SK-N-SH (cell line): ENCODE measurements around the gene FNDC11. TPM values are rescaled to one million over a fixed set of nuclear protein-coding genes. Genes with fewer than 3 reads are reported as not detected.

ENCODE experiments used
- CTCF ChIA-PET: fragments of 300-600, 350-600 bp; formaldehyde crosslinking; extraction: SDS; loops from one replicate; lab custom pipeline; 2021; lab: Yijun Ruan, JAX
- POLR2A ChIA-PET: fragments of 350-600 bp; sonication (Branson Sonifier 250); formaldehyde crosslinking; extraction: SDS; loops from one replicate; lab custom pipeline; 2020; ENCODE audit warnings: antibody characterized with exemption, inconsistent platforms; lab: Yijun Ruan, JAX
- DNase-seq: peaks from one replicate; pipeline ENCODE4 v3.0.0; 2012
- H2AFZ ChIP-seq: fragments of 200-600 bp; sonication (generic); 2 replicates; pipeline ENCODE4 v1.8.1; 2016; ENCODE audit warnings: antibody characterized with exemption, mild to moderate bottlenecking, low read depth
- H3F3A ChIP-seq: fragments of 200-600 bp; sonication (generic); replicated peaks from 2 replicates; pipeline ENCODE3; 2016; ENCODE audit warnings: antibody characterized with exemption, mild to moderate bottlenecking; ENCODE audit not compliant: insufficient read depth
- H3K27ac ChIP-seq, 2 experiments: fragments of 200-500 bp in 1 of 2; fragments of 200-600 bp in 1 of 2; sonication (Bioruptor generic) in 1 of 2; sonication (generic), shearing (Covaris generic) in 1 of 2; 2 replicates each; pipeline versions ENCODE4 v1.5.1 to v1.6.1; 2014 to 2016; ENCODE audit warnings: low read depth in 2 of 2, inconsistent platforms in 1 of 2, low read length in 1 of 2, mild to moderate bottlenecking in 1 of 2, mixed read lengths in 1 of 2
- H3K27me3 ChIP-seq: fragments of 200-600 bp; sonication (generic), shearing (Covaris generic); 2 replicates; pipeline ENCODE4 v1.6.1; 2016; ENCODE audit warnings: mixed run types; ENCODE audit not compliant: insufficient read depth
- H3K36me3 ChIP-seq, 2 experiments: fragments of 200-500 bp in 1 of 2; fragments of 200-600 bp in 1 of 2; sonication (Bioruptor generic) in 1 of 2; sonication (generic) in 1 of 2; replicated peaks in 1 of 2; 2 replicates each; pipeline versions ENCODE3 to v1.5.1; 2014 to 2016; ENCODE audit warnings: low read length in 1 of 2, mild to moderate bottlenecking in 1 of 2; ENCODE audit not compliant: insufficient read depth in 2 of 2, control insufficient read depth in 1 of 2
- H3K4me1 ChIP-seq, 2 experiments: fragments of 200-500 bp in 1 of 2; fragments of 200-600 bp in 1 of 2; sonication (Bioruptor generic) in 1 of 2; sonication (generic), shearing (Covaris generic) in 1 of 2; 2 replicates each; pipeline versions ENCODE4 v1.5.1 to v1.6.1; 2014 to 2016; ENCODE audit warnings: low read depth in 1 of 2, low read length in 1 of 2, mixed run types in 1 of 2; ENCODE audit not compliant: insufficient read depth in 2 of 2, control insufficient read depth in 1 of 2
- H3K4me2 ChIP-seq: fragments of 200-600 bp; sonication (generic), shearing (Covaris generic); 2 replicates; pipeline ENCODE4 v1.6.1; 2017; ENCODE audit warnings: mixed run types
- H3K4me3 ChIP-seq, 2 experiments: fragments of 200-500 bp in 1 of 2; fragments of 200-600 bp in 1 of 2; sonication (Bioruptor generic) in 1 of 2; sonication (generic), shearing (Covaris generic) in 1 of 2; 2 replicates each; pipeline versions ENCODE4 v1.5.1 to v1.8.1; 2014 to 2016; ENCODE audit warnings: low read depth in 2 of 2, inconsistent platforms in 1 of 2, low read length in 1 of 2, mild to moderate bottlenecking in 1 of 2, mixed read lengths in 1 of 2, moderate library complexity in 1 of 2
- H3K79me2 ChIP-seq: fragments of 200-600 bp; sonication (generic); 2 replicates; pipeline ENCODE4 v1.8.1; 2017; ENCODE audit warnings: mild to moderate bottlenecking; ENCODE audit not compliant: insufficient read depth
- H3K9ac ChIP-seq: fragments of 200-600 bp; sonication (generic); 2 replicates; pipeline ENCODE4 v1.6.1; 2017; ENCODE audit warnings: mixed run types
- H3K9me2 ChIP-seq: fragments of 200-600 bp; sonication (generic); 2 replicates; pipeline ENCODE4 v1.6.1; 2017; ENCODE audit warnings: mixed run types
- H3K9me3 ChIP-seq: fragments of 200-600 bp; sonication (generic); 2 replicates; pipeline ENCODE4 v1.6.1; 2017; ENCODE audit warnings: mixed run types, mild to moderate bottlenecking, moderate library complexity
- H4K20me1 ChIP-seq: fragments of 200-600 bp; sonication (generic); 2 replicates; pipeline ENCODE4 v1.6.1; 2017; ENCODE audit warnings: mild to moderate bottlenecking, mixed run types; ENCODE audit not compliant: insufficient read depth
- CTCF ChIP-seq: fragments of 200-600 bp; sonication (generic); IDR thresholded peaks from 2 replicates; pipeline ENCODE4 v1.6.1; 2017; ENCODE audit warnings: antibody characterized with exemption, mild to moderate bottlenecking, moderate library complexity
- EP300 ChIP-seq, 2 experiments: IDR thresholded peaks; 2 replicates each; pipeline versions ENCODE4 v1.4.0 to v1.6.1; 2012; ENCODE audit warnings: borderline replicate concordance in 1 of 2, low read depth in 1 of 2, low read length in 1 of 2
- EZH2phosphoT487 ChIP-seq: fragments of 200-600 bp; sonication (generic); IDR thresholded peaks from 2 replicates; pipeline ENCODE4 v1.6.1; 2017; ENCODE audit warnings: low read depth, mixed run types, mild to moderate bottlenecking, antibody characterized with exemption, moderate library complexity, borderline replicate concordance
- FOXM1 ChIP-seq: IDR thresholded peaks from 2 replicates; pipeline ENCODE4 v1.4.0; 2012; ENCODE audit warnings: low read depth, mild to moderate bottlenecking
- GABPA ChIP-seq: IDR thresholded peaks from 2 replicates; pipeline ENCODE4 v1.4.0; 2012; ENCODE audit warnings: low read depth, mild to moderate bottlenecking
- GATA2 ChIP-seq: sonication (generic); formaldehyde crosslinking; IDR thresholded peaks from 2 replicates; pipeline ENCODE4 v1.5.0; 2020; ENCODE audit warnings: mild to moderate bottlenecking, missing genetic modification reagents
- MAX ChIP-seq: IDR thresholded peaks from 2 replicates; pipeline ENCODE4 v1.4.0; 2012; ENCODE audit warnings: low read depth
- MEF2A ChIP-seq: IDR thresholded peaks from 2 replicates; pipeline ENCODE4 v1.4.0; 2012; ENCODE audit warnings: low read depth, borderline replicate concordance
- PBX3 ChIP-seq: IDR thresholded peaks from 2 replicates; pipeline ENCODE4; 2012
- RAD21 ChIP-seq: IDR thresholded peaks from 2 replicates; pipeline ENCODE4 v1.6.1; 2012; ENCODE audit warnings: mild to moderate bottlenecking, low read length
- RCOR1 ChIP-seq: fragments of 150-350 bp; IDR thresholded peaks from 2 replicates; pipeline ENCODE4 v1.6.1; 2017; ENCODE audit warnings: antibody characterized with exemption, low read length
- REST ChIP-seq: IDR thresholded peaks from 2 replicates; pipeline ENCODE4 v1.6.1; 2012; ENCODE audit warnings: mild to moderate bottlenecking, low read depth, low read length, moderate library complexity
- RFX5 ChIP-seq: IDR thresholded peaks from 2 replicates; pipeline ENCODE4 v1.6.1; 2012; ENCODE audit warnings: mild to moderate bottlenecking, improper control_type of control experiment, low read length
- SIN3A ChIP-seq: IDR thresholded peaks from 2 replicates; pipeline ENCODE4 v1.6.1; 2012; ENCODE audit warnings: low read depth, mild to moderate bottlenecking, low read length, moderate library complexity, borderline replicate concordance
- TAF1 ChIP-seq: IDR thresholded peaks from 2 replicates; pipeline ENCODE4 v1.6.1; 2012; ENCODE audit warnings: low read depth, mild to moderate bottlenecking, low read length, moderate library complexity, borderline replicate concordance
- USF1 ChIP-seq: IDR thresholded peaks from 2 replicates; pipeline ENCODE4 v1.4.0; 2012; ENCODE audit warnings: low read depth, borderline replicate concordance
- YY1 ChIP-seq: IDR thresholded peaks from 2 replicates; pipeline ENCODE4 v1.4.0; 2012; ENCODE audit warnings: low read depth, mild to moderate bottlenecking
- ZBTB33 ChIP-seq: IDR thresholded peaks from 2 replicates; pipeline ENCODE4 v1.4.0; 2012; ENCODE audit warnings: low read depth, borderline replicate concordance
- WGBS: methylation state at CpG from one replicate; pipeline ENCODE4 v1.1.6; 2017; ENCODE audit warnings: low lambda C conversion rate; 5-methylcytosine and 5-hydroxymethylcytosine counted together
- polyA plus RNA-seq, 3 experiments: library from polyadenylated mRNA; depleted of rRNA; stranded (reverse); fragments of >200 nt; gene quantifications; 2 replicates each; pipeline ENCODE4 v1.2.3, GENCODE V29; 2012

FNDC11 gene
- polyA plus RNA-seq, 1 of the 3 experiments (the other 2 are of a cell fraction): 5.5 TPM

- WGBS: 86% methylated on average over 32 of the region's 33 CpGs
- no peak overlapping the region for H3K4me2 ChIP-seq
- no peaks in the 10 kb centered on the region for H3K9me2 ChIP-seq
- no peak for DNase-seq
- H3K36me3 ChIP-seq: no peaks in the 10 kb centered on the region
- ChIA-PET CTCF (interaction anchor here (0.6 to 2.0 kb wide), 3 partner anchors 8 to 13 kb away, joined by 3 to 9 read pairs (median 5); partner anchors contain the start of gene PPDPF), POLR2A (no interaction called here)
- H3K79me2 ChIP-seq: no peaks in the 10 kb centered on the region
- peaks cover 0 to 4% of the 10 kb centered on the region in 2 experiments; a peak in 1 of 4 replicates for H3K4me1 ChIP-seq
- H3F3A ChIP-seq: no peaks in the 10 kb centered on the region
- H3K27me3 ChIP-seq: no peaks in the 10 kb centered on the region
- H3K9me3 ChIP-seq: no peaks in the 10 kb centered on the region
- no peaks in the 10 kb centered on the region for H4K20me1 ChIP-seq
- no peak overlapping the region for H3K27ac ChIP-seq
- H2AFZ ChIP-seq: no peak overlapping the region
- no peak for TF ChIP-seq FOXM1
- no peak for TF ChIP-seq CTCF
- TF ChIP-seq GATA2 (CRISPR knock-in tag): no peak
- no peak for TF ChIP-seq PBX3
- TF ChIP-seq EP300 (IDR thresholded peaks at IDR 0.05; ENCODE audit: borderline replicate concordance in 1 of 2, low read depth in 1 of 2, low read length in 1 of 2): no peak
- TF ChIP-seq REST: no peak
- no peak for TF ChIP-seq GABPA
- no peak for TF ChIP-seq RAD21
- TF ChIP-seq RCOR1: no peak
- TF ChIP-seq SIN3A: no peak
- TF ChIP-seq MEF2A: no peak
- TF ChIP-seq EZH2phosphoT487: no peak
- TF ChIP-seq YY1: no peak
- no peak for TF ChIP-seq USF1
- TF ChIP-seq MAX: no peak
- TF ChIP-seq TAF1: no peak
- no peak for TF ChIP-seq RFX5
- TF ChIP-seq ZBTB33: no peak
- no peak overlapping the region for H3K4me3 ChIP-seq
- H3K9ac ChIP-seq: no peak overlapping the region
Observed at GRCh38 chr20:63508072-63508768, 45.7 kb upstream of the FNDC11 start.
